ENCODE results near the gene LIME1. TPM values are rescaled to one million over a fixed set of nuclear protein-coding genes. Genes with fewer than 3 reads are reported as not detected.

Gene LIME1
- total RNA-seq, 1 experiment from 2014 or later = 27.4 TPM

- no peaks in the 10 kb centered on the region for H3K27me3 ChIP-seq (ENCODE audit: insufficient read depth, low read length)
- no peak for TF ChIP-seq ZNF274 (IDR thresholded peaks at IDR 0.05; ENCODE audit: low read depth, low read length)
- TF ChIP-seq POLR2AphosphoS5 (IDR thresholded peaks at IDR 0.05; ENCODE audit: low read depth, low read length) = no peak
- TF ChIP-seq EGR1 (IDR thresholded peaks at IDR 0.05; ENCODE audit: low read depth) = no peak
- TF ChIP-seq, protein P1, sequence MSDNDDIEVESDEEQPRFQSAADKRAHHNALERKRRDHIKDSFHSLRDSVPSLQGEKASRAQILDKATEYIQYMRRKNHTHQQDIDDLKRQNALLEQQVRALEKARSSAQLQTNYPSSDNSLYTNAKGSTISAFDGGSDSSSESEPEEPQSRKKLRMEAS (IDR thresholded peaks at IDR 0.05) = no peak
- TF ChIP-seq ZFX (IDR thresholded peaks at IDR 0.05) = no peak
- H3K9me3 ChIP-seq (ENCODE audit: control insufficient read depth in 1 of 2, insufficient read depth in 1 of 2, low read depth in 1 of 2, low read length in 2 of 2) = no peaks in the 10 kb centered on the region
- H3K9me2 ChIP-seq (ENCODE audit: insufficient read depth) = no peaks in the 10 kb centered on the region
- H3K4me3 ChIP-seq (replicated peaks in 1 of 2; ENCODE audit: low read depth in 1 of 2, low read length in 2 of 2) = no peak overlapping the region
- no peaks in the 10 kb centered on the region for H4K20me1 ChIP-seq (ENCODE audit: insufficient read depth)
- no peak overlapping the region for H2AFZ ChIP-seq (ENCODE audit: low read depth, low read length, poor library complexity, severe bottlenecking)
- H3K9ac ChIP-seq (ENCODE audit: low read length) = no peak overlapping the region
- no TSS peak for BruUV-seq (replicated peaks)
- peaks cover 3 to 23% of the 10 kb centered on the region in 2 experiments; a peak in 2 of 4 replicates for H3K36me3 ChIP-seq (ENCODE audit: control insufficient read depth in 1 of 2, insufficient read depth in 2 of 2, low read length in 2 of 2)
- no peak overlapping the region for H3K4me2 ChIP-seq (ENCODE audit: low read length)
- intact Hi-C loops (cut with micrococcal nuclease) = no loop called here
- ChIA-PET POLR2A (no interaction called here), RAD21 (ENCODE audit: low non-redundant PET in 1 of 2, low total read pairs in 2 of 2, uncharacterized antibody in 2 of 2, unreplicated experiment in 2 of 2) (no interaction called here), CTCF (no interaction called here)
- no peak overlapping the region for H3K27ac ChIP-seq (ENCODE audit: low read depth, low read length)
- H3K79me2 ChIP-seq (ENCODE audit: insufficient read depth, low read length) = peaks cover 18% of the 10 kb centered on the region
- peaks cover 7 to 13% of the 10 kb centered on the region in 2 experiments; a peak in 3 of 4 replicates for H3K4me1 ChIP-seq (ENCODE audit: control insufficient read depth in 1 of 2, insufficient read depth in 2 of 2, low read length in 2 of 2)
- no peak for ATAC-seq
- no peak for DNase-seq (ENCODE audit: low read depth, low spot score)
These were observed 8.3 kb downstream of the LIME1 start for GRCh38 chr20:63744574-63745423.

- peaks cover 18% of the 10 kb centered on the region for H3K79me2 ChIP-seq (ENCODE audit: insufficient read depth, low read length)
- H3K36me3 ChIP-seq (ENCODE audit: control insufficient read depth in 1 of 2, insufficient read depth in 2 of 2, low read length in 2 of 2) = peaks cover 3 to 23% of the 10 kb centered on the region in 2 experiments; a peak in 2 of 4 replicates
- no peak overlapping the region for H2AFZ ChIP-seq (ENCODE audit: low read depth, low read length, poor library complexity, severe bottlenecking)
- H3K4me3 ChIP-seq (replicated peaks in 1 of 2; ENCODE audit: low read depth in 1 of 2, low read length in 2 of 2) = no peak overlapping the region
- intact Hi-C loops (cut with micrococcal nuclease) = no loop called here
- no TSS peak for BruUV-seq (replicated peaks)
- RAD21 ChIA-PET (ENCODE audit: low non-redundant PET in 1 of 2, low total read pairs in 2 of 2, uncharacterized antibody in 2 of 2, unreplicated experiment in 2 of 2) = no interaction called here
- POLR2A ChIA-PET = no interaction called here
- no peak overlapping the region for H3K27ac ChIP-seq (ENCODE audit: low read depth, low read length)
- H4K20me1 ChIP-seq (ENCODE audit: insufficient read depth) = no peaks in the 10 kb centered on the region
- no peaks in the 10 kb centered on the region for H3K9me2 ChIP-seq (ENCODE audit: insufficient read depth)
- no peak for DNase-seq (ENCODE audit: low read depth, low spot score)
- no peak overlapping the region for H3K4me2 ChIP-seq (ENCODE audit: low read length)
- H3K4me1 ChIP-seq (ENCODE audit: control insufficient read depth in 1 of 2, insufficient read depth in 2 of 2, low read length in 2 of 2) = peaks cover 7 to 13% of the 10 kb centered on the region in 2 experiments; a peak in 3 of 4 replicates
- CTCF ChIA-PET = no interaction called here
- ATAC-seq = no peak
- no peaks in the 10 kb centered on the region for H3K9me3 ChIP-seq (ENCODE audit: control insufficient read depth in 1 of 2, insufficient read depth in 1 of 2, low read depth in 1 of 2, low read length in 2 of 2)
- no peaks in the 10 kb centered on the region for H3K27me3 ChIP-seq (ENCODE audit: insufficient read depth, low read length)
- H3K9ac ChIP-seq (ENCODE audit: low read length) = no peak overlapping the region
- TF ChIP-seq CEBPB (IDR thresholded peaks at IDR 0.05; ENCODE audit: low read depth) = no peak
- no peak for TF ChIP-seq ATF3 (IDR thresholded peaks at IDR 0.05)
- TF ChIP-seq CBX3 (IDR thresholded peaks at IDR 0.05; ENCODE audit: low read depth) = no peak
- TF ChIP-seq, protein P2, sequence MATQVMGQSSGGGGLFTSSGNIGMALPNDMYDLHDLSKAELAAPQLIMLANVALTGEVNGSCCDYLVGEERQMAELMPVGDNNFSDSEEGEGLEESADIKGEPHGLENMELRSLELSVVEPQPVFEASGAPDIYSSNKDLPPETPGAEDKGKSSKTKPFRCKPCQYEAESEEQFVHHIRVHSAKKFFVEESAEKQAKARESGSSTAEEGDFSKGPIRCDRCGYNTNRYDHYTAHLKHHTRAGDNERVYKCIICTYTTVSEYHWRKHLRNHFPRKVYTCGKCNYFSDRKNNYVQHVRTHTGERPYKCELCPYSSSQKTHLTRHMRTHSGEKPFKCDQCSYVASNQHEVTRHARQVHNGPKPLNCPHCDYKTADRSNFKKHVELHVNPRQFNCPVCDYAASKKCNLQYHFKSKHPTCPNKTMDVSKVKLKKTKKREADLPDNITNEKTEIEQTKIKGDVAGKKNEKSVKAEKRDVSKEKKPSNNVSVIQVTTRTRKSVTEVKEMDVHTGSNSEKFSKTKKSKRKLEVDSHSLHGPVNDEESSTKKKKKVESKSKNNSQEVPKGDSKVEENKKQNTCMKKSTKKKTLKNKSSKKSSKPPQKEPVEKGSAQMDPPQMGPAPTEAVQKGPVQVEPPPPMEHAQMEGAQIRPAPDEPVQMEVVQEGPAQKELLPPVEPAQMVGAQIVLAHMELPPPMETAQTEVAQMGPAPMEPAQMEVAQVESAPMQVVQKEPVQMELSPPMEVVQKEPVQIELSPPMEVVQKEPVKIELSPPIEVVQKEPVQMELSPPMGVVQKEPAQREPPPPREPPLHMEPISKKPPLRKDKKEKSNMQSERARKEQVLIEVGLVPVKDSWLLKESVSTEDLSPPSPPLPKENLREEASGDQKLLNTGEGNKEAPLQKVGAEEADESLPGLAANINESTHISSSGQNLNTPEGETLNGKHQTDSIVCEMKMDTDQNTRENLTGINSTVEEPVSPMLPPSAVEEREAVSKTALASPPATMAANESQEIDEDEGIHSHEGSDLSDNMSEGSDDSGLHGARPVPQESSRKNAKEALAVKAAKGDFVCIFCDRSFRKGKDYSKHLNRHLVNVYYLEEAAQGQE (IDR thresholded peaks at IDR 0.05; ENCODE audit: low read depth) = no peak
- no peak for TF ChIP-seq ZFX (IDR thresholded peaks at IDR 0.05)
- no peak for TF ChIP-seq SP1 (IDR thresholded peaks at IDR 0.05; ENCODE audit: low read depth)
- no peak for TF ChIP-seq JUND (IDR thresholded peaks at IDR 0.05)
- TF ChIP-seq, protein P3, sequence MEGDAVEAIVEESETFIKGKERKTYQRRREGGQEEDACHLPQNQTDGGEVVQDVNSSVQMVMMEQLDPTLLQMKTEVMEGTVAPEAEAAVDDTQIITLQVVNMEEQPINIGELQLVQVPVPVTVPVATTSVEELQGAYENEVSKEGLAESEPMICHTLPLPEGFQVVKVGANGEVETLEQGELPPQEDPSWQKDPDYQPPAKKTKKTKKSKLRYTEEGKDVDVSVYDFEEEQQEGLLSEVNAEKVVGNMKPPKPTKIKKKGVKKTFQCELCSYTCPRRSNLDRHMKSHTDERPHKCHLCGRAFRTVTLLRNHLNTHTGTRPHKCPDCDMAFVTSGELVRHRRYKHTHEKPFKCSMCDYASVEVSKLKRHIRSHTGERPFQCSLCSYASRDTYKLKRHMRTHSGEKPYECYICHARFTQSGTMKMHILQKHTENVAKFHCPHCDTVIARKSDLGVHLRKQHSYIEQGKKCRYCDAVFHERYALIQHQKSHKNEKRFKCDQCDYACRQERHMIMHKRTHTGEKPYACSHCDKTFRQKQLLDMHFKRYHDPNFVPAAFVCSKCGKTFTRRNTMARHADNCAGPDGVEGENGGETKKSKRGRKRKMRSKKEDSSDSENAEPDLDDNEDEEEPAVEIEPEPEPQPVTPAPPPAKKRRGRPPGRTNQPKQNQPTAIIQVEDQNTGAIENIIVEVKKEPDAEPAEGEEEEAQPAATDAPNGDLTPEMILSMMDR (IDR thresholded peaks at IDR 0.05 in 2 of 3, conservative IDR thresholded peaks at IDR 0.05 in 1 of 3; ENCODE audit: borderline replicate concordance in 1 of 3, insufficient read depth in 1 of 3, low read depth in 2 of 3, low read length in 2 of 3) = no peak
- TF ChIP-seq TCF7L2 (IDR thresholded peaks at IDR 0.05; ENCODE audit: borderline replicate concordance, extremely low read depth, insufficient read depth, insufficient read length) = no peak
- no peak for TF ChIP-seq YY1 (IDR thresholded peaks at IDR 0.05; ENCODE audit: extremely low read depth, insufficient replicate concordance, low read depth, low read length)
These were observed 9.0 kb downstream of the LIME1 start for GRCh38 chr20:63745424-63745805.
